ENCODE measurements around the gene PSMD2. TPM values are rescaled to one million over a fixed set of nuclear protein-coding genes. Genes with fewer than 3 reads are reported as not detected.

PSMD2 gene
- total RNA-seq, 1 experiment from 2014 or later, result 581 TPM

DNA sequence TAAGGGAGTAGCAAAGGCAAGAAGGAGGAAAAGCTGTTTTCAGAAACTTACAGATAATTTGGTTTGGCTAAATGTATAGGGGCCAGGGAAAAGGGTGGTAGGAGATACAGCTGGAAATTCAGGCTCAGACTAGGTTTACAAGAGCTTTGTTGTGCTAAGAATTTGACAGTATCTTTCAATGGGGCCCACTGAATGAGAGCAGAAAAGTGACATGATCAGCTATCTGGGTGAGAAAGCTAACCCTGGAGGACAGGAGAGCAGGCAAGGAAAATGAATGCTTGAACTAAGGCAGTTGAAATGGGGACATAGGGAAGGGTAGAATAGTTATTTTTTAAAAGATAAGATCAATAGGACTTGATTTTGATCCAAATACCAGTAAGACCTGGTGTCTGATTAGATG, 12.6 kb downstream of the PSMD2 start:
- in situ Hi-C loops (cut with HindIII; ENCODE audit: low pct_unique_long_range_greater_than_20kb, low sequenced_read_pairs), result no loop called here
- no peak for DNase-seq (ENCODE audit: low read depth)

DNA sequence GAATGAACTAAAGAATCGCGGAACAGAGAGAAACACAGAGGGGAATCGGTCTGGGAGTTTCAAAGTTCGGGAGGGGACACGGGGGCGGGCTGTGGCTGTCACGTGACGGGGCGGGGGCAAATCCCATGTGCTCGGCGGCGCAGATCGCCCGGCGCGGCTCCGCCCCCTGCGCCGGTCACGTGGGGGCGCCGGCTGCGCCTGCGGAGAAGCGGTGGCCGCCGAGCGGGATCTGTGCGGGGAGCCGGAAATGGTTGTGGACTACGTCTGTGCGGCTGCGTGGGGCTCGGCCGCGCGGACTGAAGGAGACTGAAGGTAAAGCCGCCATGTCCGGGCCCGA, 15.3 kb downstream of the PSMD2 start, which contains the start of gene EIF4G1:
Gene EIF4G1 (plus strand): TSS at position 244 of the 337 bp plus-strand sequence. CDS start 1,191 bp downstream, outside the sequence.
- peak; percentile 91 for DNase-seq (ENCODE audit: low read depth)
- in situ Hi-C loops (cut with HindIII; ENCODE audit: low pct_unique_long_range_greater_than_20kb, low sequenced_read_pairs), result no loop called here

DNA sequence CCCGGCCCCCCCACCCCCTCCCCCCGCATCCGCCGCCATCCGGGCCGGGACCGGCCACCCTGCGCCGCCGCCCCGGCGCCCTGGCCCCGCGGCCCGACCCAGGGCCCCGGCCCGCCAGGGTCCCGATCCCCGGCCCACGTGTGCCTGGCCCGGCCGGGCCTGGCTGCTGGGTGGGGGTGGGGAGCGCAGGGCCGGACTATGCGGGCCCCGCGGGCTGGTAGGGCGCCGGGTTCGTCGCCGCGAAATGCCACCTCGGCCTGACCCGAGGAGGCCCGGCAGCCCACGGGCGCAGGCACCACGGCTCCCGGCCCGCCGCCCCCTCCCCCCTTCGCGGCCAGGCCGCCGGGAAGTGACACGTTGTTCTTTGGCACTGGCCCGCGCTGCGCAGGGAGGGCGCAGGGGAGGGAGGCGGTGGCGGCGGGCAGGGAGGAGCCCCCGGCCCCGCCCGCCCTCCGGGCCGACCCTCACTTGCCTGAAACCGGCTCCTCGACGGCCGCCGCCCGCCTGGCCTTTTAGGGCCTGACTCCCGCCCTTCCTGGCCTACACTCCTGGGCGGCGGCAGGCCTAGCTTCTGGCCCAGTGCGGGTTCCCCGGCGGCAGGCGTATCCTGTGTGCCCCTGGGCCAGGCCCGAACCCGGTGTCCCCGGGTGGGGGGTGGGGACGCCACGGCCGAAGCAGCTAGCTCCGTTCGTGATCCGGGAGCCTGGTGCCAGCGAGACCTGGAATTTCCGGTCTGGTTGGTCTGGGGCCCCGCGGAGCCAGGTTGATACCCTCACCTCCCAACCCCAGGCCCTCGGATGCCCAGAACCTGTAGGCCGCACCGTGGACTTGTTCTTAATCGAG, 15.9 kb downstream of the PSMD2 start:
- DNase-seq (ENCODE audit: low read depth), result peak; percentile 66

DNA sequence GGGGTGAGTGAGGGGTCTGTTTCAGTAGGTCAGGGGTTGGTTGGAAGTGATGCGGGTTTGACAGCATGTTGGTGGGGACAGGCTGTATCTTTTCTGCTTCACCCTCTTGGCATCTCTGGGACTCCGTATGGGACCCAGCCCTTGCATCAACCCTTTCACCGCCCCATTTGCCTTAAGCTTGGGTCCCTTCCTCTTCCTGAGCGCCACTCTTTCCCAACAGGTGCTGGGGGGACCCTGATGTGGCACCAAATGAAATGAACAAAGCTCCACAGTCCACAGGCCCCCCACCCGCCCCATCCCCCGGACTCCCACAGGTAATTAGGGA, 16.5 kb downstream of the PSMD2 start:
- in situ Hi-C loops (cut with HindIII; ENCODE audit: low pct_unique_long_range_greater_than_20kb, low sequenced_read_pairs), result no loop called here
- no peak for DNase-seq (ENCODE audit: low read depth)

More for the DNA sequence above, 15.9 kb downstream of the PSMD2 start:
- in situ Hi-C loops (cut with HindIII; ENCODE audit: low pct_unique_long_range_greater_than_20kb, low sequenced_read_pairs), result no loop called here

DNA sequence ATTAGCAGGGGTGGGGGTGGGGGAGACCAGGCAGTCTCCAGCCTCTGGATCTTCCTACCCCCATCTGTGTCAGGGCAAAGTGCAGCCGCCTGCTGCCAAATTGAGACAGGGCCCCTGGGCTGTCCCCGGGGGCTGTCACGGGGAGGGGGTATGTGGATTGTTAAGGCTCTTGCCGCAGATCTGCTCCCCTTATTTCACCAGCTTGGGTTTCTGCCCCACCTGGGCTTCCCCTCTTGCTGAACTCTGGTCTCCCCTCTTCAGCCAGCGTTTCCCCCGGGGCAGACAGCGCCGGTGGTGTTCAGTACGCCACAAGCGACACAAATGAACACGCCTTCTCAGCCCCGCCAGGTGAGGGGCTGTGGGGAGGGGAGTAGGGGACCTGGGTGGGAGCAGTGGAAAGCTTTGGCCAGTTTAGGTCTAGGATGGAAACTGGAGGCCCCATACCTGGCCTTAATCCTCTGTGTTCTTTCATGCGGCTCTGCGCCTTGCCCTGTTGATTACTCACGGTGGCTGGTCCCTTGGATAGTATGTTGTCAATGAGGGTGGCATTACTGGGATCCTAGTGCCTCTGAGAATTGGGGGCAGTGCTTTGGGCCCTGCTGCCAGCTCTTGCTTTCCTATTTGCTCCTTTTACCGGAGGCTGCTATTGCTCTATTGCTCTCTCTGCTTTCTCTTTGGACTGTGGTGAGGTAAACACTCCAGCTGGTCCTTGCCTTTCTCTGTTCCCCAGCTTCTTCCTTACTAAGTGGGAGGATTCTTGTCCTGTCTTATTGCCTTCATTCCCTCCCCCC, 17.0 kb downstream of the PSMD2 start:
- in situ Hi-C loops (cut with HindIII; ENCODE audit: low pct_unique_long_range_greater_than_20kb, low sequenced_read_pairs), result no loop called here
- no peak for DNase-seq (ENCODE audit: low read depth)

DNA sequence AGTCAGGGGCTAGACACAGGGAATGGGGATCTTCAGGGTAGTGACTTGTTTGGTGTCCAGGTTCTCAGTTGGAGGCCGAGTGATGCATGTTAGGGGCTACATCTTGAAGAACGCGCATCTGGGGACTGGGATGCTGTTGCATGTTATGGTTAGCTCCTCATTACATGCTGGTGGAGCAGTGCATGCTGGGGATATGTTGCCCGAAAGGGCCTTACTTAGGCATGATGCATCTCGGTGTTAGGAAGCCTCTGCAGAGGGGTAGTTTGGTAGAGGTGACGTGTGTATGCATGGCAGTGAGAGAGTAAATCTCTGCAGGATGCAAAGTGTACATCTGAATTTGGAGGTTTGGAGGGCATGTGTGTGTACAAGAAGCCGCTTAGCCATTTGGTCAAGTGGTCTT, 17.8 kb downstream of the PSMD2 start:
- DNase-seq (ENCODE audit: low read depth), result no peak
- in situ Hi-C loops (cut with HindIII; ENCODE audit: low pct_unique_long_range_greater_than_20kb, low sequenced_read_pairs), result no loop called here

DNA sequence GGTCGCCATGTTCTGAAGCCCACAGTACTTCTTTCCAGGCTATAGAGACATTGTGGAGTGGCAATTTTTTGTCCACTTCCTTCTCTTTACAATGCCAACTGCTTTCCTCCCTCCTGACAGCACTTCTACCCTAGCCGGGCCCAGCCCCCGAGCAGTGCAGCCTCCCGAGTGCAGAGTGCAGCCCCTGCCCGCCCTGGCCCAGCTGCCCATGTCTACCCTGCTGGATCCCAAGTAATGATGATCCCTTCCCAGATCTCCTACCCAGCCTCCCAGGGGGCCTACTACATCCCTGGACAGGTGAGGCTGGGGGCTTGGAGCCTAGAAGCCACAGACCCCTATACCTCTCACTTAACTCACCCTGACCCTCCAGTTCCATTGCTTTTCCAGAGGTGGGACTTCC, 18.2 kb downstream of the PSMD2 start:
- DNase-seq (ENCODE audit: low read depth), result no peak
- in situ Hi-C loops (cut with HindIII; ENCODE audit: low pct_unique_long_range_greater_than_20kb, low sequenced_read_pairs), result no loop called here

DNA sequence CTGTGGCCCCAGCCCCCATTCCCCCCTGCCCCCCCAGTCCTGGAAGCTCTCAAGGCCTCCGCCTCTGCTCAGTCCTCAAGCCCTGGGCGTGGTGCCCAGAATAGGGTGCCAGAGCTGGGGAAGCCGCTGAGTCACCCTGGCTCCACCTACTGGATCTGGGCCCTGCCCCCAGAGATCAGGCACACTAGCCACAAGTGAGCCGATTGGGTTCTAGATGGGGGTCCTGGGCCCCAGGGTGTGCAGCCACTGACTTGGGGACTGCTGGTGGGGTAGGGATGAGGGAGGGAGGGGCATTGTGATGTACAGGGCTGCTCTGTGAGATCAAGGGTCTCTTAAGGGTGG, 21.0 kb downstream of the PSMD2 start:
- in situ Hi-C loops (cut with HindIII; ENCODE audit: low pct_unique_long_range_greater_than_20kb, low sequenced_read_pairs), result no loop called here
- DNase-seq (ENCODE audit: low read depth), result peak; percentile 70

DNA sequence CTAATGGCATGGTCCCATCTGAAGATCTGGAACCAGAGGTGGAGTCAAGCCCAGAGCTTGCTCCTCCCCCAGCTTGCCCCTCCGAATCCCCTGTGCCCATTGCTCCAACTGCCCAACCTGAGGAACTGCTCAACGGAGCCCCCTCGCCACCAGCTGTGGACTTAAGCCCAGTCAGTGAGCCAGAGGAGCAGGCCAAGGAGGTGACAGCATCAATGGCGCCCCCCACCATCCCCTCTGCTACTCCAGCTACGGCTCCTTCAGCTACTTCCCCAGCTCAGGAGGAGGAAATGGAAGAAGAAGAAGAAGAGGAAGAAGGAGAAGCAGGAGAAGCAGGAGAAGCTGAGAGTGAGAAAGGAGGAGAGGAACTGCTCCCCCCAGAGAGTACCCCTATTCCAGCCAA, 22.6 kb downstream of the PSMD2 start:
- no peak for DNase-seq (ENCODE audit: low read depth)
- in situ Hi-C loops (cut with HindIII; ENCODE audit: low pct_unique_long_range_greater_than_20kb, low sequenced_read_pairs), result no loop called here

DNA sequence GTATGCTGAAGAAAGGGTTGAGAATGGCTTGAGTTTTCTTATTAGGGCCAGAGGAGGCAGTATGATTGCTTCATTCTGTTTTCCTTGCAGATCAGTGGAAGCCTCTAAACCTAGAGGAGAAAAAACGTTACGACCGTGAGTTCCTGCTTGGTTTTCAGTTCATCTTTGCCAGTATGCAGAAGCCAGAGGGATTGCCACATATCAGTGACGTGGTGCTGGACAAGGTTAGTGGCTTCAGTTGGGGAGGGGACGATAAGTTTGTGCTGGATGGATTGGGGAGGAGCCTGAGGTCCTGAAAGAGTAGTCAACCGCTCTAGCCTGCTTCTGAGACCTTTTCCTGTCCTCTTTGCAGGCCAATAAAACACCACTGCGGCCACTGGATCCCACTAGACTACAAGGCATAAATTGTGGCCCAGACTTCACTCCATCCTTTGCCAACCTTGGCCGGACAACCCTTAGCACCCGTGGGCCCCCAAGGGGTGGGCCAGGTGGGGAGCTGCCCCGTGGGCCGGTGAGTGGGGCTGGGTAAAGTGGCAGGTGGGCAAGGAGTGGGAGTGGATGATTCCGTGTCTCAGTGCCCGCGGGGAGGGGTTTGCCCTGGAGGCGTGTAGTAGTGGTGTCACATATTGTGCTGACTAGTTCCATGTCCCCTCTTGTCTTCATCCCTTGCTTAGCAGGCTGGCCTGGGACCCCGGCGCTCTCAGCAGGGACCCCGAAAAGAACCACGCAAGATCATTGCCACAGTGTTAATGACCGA, 23.9 kb downstream of the PSMD2 start:
- in situ Hi-C loops (cut with HindIII; ENCODE audit: low pct_unique_long_range_greater_than_20kb, low sequenced_read_pairs), result no loop called here
- no peak for DNase-seq (ENCODE audit: low read depth)

DNA sequence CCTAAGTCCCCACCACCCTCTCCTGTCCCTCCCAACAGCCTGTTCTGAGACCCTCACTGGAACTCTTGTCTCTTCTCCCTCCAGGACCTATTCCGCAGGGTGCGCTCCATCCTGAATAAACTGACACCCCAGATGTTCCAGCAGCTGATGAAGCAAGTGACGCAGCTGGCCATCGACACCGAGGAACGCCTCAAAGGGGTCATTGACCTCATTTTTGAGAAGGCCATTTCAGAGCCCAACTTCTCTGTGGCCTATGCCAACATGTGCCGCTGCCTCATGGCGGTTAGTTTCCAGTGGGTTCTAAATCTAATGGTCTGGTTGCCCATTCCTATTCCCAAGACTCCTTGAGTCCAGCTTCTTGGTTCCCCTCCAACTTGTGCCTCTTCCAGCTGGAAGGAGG, 24.7 kb downstream of the PSMD2 start:
- DNase-seq (ENCODE audit: low read depth), result no peak
- in situ Hi-C loops (cut with HindIII; ENCODE audit: low pct_unique_long_range_greater_than_20kb, low sequenced_read_pairs), result no loop called here

DNA sequence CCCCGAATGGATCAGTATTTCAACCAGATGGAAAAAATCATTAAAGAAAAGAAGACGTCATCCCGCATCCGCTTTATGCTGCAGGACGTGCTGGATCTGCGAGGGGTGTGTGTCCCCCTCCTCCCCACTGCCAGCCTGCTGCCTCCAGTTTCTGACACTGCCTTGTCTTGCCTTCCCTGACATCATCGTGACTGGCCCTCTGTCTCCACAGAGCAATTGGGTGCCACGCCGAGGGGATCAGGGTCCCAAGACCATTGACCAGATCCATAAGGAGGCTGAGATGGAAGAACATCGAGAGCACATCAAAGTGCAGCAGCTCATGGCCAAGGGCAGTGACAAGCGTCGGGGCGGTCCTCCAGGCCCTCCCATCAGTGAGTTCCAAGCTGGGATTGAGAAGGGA, 26.2 kb downstream of the PSMD2 start:
- in situ Hi-C loops (cut with HindIII; ENCODE audit: low pct_unique_long_range_greater_than_20kb, low sequenced_read_pairs), result no loop called here
- no peak for DNase-seq (ENCODE audit: low read depth)

DNA sequence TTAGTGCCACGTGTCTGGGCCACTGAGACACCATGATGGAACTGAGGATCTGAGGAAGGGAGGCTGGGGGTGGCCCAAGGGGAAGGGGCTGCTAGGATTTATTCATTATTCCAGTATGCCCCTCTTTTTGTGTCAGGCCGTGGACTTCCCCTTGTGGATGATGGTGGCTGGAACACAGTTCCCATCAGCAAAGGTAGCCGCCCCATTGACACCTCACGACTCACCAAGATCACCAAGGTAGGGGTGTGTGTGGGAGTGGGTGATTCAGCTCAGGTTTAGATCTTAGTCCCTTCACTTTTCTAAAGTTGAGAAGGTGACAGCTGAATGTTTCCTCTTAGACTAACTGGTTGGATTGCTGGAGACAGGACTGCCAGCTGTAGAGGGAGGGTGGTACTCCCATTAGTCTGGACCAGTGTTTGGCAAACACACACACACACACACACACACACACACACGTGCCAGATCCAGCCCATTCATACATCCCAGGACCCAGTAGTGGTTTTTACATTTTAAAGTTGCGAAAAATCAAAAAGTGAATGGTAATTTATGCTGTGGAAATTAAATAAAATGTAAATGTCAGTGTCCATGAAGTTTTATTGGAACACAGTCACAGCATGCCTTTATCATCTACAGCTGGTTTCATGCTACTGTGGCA, 26.8 kb downstream of the PSMD2 start:
- no peak for DNase-seq (ENCODE audit: low read depth)
- in situ Hi-C loops (cut with HindIII; ENCODE audit: low pct_unique_long_range_greater_than_20kb, low sequenced_read_pairs), result no loop called here

DNA sequence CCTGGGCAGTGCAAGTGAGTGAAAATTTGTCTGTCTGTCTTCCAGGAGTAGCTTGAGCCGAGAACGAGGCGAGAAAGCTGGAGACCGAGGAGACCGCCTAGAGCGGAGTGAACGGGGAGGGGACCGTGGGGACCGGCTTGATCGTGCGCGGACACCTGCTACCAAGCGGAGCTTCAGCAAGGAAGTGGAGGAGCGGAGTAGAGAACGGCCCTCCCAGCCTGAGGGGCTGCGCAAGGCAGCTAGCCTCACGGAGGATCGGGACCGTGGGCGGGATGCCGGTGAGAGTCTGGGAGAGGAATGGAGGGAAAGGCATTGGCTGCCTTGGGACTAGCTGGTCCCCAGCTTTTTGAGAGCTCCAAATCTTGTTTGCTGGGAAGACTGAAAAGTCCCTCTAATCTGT, 28.1 kb downstream of the PSMD2 start:
- in situ Hi-C loops (cut with HindIII; ENCODE audit: low pct_unique_long_range_greater_than_20kb, low sequenced_read_pairs), result no loop called here
- DNase-seq (ENCODE audit: low read depth), result no peak

DNA sequence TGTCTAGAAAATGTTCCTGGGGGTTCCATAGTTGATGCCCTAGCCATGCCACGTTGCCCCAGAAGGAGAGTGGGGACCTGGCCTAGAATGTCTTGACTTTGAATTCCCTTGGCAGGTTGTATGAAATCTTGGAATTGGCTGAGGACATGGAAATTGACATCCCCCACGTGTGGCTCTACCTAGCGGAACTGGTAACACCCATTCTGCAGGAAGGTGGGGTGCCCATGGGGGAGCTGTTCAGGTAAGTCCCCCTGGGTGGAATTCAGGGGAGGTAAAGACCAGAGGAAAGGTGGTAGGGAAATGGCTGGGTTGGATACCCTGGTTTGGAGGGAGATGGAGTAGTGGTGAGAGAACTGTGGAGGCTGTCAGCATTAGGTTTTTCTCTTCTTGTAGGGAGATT, 29.5 kb downstream of the PSMD2 start:
- in situ Hi-C loops (cut with HindIII; ENCODE audit: low pct_unique_long_range_greater_than_20kb, low sequenced_read_pairs), result no loop called here
- DNase-seq (ENCODE audit: low read depth), result no peak

DNA sequence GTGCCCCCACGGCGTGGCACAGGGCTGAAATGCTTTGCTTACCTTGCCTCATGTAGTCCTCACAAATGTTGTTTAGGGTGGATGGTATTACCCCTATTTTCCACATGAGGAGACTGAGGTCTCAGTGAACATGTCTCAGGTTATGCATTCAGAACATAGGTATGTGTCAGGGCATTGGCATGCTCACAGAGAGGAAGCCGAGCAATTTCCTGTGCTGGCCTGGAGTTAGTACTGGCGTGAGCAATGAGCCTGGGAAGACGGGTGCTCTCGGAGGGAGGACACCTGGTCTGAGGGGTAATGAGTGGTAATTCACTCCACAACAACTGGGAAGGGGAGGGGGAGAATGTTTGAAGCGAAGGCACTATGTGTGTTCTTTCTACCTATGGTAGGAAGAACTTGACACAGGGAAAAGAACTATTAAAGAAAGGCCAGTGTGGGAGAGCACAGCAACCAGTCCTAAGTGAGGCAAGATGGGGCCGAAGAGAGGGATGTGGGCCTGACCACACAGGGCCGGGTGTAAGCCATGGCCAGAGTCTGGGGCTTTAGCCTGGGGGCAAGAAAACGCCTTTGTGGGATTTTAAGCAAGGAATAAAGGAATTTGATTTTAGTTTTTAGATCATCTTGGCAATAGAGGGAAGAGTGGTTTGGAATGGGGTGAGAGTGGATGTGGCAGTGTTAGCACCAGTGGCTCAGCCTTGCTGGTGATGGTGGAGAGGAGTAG, 33.5 kb downstream of the PSMD2 start:
- in situ Hi-C loops (cut with HindIII; ENCODE audit: low pct_unique_long_range_greater_than_20kb, low sequenced_read_pairs), result no loop called here
- DNase-seq (ENCODE audit: low read depth), result no peak

DNA sequence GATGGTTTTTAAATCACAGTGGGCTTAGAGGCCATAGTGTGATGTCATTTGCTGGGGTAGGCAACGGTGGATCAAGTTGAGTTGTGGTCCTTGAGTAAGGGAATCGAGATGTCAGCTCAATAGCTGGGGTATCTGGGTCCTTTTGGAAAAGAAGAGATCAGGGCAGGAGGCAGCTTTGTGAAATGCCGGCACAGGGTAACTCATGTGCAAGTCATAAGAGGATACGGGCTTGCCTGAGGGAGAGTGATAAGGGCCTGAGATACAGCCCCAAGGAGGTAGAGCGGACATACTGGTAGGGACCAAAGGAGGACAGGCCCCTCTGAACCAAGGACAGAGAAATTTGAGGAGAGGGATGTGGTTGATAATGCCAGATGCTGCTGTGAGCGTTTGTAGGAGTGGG, 34.1 kb downstream of the PSMD2 start:
- no peak for DNase-seq (ENCODE audit: low read depth)
- in situ Hi-C loops (cut with HindIII; ENCODE audit: low pct_unique_long_range_greater_than_20kb, low sequenced_read_pairs), result no loop called here

DNA sequence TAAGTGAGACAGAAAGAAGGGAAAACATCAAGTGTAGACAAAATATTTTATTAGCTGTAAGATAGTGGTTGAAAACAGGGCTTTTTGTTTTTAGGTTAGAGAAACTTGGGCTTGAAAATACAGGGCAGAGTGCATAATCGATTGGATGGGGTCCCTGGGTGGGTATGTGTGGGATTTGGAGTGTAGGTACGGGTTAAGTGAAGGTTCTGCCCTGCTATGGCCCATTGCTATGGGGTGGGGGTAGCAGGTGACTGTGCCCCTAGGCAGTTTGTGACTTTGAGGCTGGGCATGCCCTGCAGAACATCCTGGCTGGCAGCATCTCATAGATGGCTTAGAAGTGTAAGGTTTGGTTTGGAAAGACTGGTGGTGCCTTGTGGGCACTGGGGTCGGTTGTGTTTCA, 34.7 kb downstream of the PSMD2 start:
- no peak for DNase-seq (ENCODE audit: low read depth)
- in situ Hi-C loops (cut with HindIII; ENCODE audit: low pct_unique_long_range_greater_than_20kb, low sequenced_read_pairs), result no loop called here
